NOMO-1 treated with DMSO at 0.1 percent for 48 hours (cell line): ENCODE measurements around the gene NR6A1.

Experiments used
- DNase-seq: peaks from one replicate; lab custom pipeline; 2025; ENCODE audit not compliant: unreplicated experiment; lab: John Stamatoyannopoulos, UW

The NR6A1 gene

DNA sequence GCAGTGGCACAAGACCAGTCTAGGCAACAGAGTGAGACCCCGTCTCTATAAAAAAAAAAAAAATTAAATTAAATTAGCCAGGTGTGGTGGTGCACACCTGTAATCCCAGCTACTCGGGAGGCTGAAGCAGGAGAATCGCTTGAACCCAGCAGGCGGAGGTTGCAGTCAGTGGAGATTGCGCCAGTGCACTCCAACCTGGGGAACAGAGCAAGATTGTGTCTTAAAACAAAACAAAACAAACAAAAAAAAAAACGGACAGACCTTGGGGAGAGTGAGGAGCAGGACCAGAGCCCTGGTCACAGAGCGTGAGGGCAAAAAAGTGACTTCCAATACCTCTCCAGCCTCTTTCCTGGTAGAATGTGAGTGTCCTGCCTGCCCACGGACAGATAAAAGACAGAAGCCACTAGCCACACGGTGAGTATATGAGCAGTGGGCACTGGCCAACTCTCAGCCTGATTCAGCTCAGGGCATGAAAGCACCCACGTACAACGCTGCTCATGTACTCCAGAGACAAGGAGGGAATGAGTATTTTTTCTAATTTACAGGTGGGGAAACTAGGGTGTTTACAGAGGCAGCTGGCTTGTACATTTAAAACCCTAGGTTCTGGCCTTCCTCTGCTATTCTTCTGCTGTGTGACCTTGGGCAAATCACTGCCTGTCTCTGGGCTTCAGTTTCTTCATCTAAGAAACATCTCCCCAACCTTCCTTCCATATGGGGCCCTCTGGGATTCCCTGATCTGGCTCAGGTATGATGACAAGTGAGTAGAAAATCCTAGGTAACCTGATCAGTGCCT, 7.7 kb upstream of the NR6A1 start:
- DNase-seq, result no peak

DNA sequence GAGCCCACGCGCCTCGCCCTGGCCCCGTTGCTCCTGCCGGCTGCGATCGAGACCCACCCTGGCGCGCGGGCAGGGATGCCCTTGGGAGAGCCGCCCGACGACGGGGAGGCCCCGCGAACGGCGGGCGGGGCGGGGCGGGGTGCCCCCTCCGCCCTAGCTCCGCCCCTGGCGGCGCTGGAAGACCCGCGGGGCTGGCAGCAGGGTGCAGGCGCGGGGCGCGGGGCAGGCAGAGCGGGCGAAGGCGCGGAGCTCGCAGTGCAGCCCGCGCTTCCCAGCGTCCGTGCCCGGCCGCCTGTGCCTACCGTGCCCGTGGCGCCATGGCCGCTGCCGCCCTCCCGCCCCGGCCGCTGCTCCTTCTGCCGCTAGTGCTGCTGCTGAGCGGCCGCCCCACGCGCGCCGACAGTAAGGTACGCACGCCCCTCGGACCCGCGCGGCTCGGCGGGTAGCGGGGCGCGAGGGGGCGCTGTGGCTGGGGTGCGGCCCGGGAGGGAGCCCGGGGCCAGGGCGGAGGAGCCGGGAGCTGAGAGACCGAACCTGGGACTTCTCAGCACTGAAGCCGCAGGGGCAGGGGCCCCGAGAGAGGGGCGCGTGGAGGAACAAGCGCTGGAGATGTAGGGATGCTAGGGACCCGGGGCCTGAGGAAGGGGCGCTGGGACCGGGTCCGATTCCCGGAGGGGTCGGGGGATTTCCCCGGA, 6.0 kb upstream of the NR6A1 start, which contains the start of gene OLFML2A:
Gene OLFML2A, plus strand, starts transcription at position 180 of the 695 bp plus-strand sequence. Its CDS starts 138 bp downstream, at position 318.
- peak; percentile 44 for DNase-seq

DNA sequence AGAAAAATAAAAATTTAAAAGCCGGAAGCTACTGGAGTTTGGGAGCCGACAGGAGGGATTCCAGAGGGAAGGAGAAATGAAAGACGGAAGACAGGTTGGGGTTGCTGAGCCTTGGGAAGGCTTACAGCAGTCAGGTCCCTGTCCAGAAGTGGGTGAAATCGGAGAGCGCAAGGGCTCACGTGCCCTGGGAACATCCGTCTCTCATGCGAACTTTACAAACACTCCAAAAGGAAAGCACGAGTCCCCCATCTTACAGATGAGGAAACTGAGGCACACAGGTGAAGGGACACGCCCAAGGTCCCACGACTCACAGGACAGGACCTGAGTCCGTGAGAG, 5.5 kb upstream of the NR6A1 start:
- no peak for DNase-seq

DNA sequence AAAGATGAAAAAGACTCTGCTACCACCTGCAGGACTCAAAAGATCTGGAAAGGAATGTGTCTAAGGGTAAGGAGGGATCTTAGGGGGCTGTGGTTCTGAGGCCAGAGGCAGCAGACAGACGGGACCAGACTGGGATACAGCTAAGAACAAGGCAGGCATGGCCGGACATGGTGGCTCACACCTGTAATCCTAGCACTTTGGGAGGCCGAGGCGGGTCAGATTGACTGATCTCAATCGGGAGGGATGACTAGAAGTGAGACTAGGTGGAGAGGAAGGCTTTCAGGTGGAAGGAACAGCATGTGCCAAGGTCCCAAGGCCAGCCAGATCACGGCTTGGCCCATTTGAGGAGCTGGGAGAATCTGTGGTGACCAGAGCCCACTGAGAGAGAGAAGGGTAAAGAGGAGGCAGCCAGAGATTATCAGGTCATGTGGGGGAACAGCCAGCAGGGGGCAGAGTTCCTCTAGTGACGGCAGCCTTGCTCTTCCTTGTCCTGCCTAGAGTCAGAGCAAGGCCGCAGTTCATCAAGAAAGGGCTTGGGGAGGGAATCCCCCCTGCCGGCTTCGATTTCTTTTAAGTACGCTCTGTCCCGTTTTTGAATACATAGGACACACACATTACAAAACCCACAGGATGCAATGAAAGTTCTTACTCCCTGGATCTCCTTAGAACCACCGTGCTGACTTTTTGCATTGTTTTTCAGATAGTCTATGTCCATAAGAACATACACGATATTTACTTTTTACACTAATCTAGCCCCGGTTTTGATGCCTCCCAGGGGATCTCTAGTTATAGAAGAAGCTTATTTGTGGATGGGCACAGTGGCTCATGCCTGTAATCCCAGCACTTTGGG, 3.2 kb upstream of the NR6A1 start:
- DNase-seq, result peak; percentile 73

DNA sequence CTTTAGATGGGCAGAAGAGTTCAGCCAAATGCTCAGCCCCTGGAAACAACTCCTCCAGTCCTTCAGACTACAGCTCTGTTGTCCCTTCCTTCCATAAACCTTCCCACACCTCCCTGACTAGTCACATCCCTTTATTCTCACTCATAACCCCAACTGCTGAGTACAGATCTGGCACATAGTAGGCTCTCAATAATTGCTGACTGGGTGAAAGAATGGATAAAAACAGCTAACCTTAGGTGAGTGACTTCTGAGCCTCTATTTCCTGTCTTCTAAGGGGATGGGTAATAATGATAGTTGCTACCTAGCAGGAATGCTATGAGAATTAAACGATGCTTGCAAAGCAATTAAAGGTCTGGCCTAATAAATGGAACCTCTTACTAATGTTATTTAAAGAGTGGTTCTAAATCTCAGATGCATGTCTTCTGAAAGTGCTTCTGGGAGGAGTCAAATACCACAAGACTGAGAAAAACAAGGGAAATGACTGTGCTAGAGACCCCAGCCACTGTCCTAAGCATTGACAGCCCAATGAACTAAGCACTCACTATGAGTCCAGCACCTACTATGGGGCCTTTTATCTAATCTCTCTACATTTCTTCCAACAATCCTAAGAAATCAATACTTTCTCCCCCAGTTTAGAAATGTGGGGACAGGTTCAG, 2.5 kb upstream of the NR6A1 start:
- no peak for DNase-seq

DNA sequence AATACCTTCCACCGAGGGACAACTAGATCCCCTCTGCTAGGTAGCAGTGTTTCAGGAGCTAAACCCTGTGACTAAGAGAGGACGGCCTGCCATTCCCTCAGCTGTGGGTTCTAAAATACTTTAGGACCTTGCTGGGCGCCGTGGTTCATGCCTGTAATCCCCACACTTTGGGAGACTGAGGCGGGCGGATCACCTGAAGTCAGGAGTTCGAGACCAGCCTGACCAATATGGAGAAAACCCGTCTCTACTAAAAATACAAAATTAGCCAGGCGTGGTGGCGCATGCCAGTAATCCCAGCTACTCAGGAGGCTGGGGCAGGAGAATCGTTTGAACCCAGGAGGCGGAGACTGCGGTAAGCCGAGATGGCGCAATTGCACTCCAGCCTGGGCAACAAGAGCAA, 1.8 kb upstream of the NR6A1 start:
- peak; percentile 28 for DNase-seq

DNA sequence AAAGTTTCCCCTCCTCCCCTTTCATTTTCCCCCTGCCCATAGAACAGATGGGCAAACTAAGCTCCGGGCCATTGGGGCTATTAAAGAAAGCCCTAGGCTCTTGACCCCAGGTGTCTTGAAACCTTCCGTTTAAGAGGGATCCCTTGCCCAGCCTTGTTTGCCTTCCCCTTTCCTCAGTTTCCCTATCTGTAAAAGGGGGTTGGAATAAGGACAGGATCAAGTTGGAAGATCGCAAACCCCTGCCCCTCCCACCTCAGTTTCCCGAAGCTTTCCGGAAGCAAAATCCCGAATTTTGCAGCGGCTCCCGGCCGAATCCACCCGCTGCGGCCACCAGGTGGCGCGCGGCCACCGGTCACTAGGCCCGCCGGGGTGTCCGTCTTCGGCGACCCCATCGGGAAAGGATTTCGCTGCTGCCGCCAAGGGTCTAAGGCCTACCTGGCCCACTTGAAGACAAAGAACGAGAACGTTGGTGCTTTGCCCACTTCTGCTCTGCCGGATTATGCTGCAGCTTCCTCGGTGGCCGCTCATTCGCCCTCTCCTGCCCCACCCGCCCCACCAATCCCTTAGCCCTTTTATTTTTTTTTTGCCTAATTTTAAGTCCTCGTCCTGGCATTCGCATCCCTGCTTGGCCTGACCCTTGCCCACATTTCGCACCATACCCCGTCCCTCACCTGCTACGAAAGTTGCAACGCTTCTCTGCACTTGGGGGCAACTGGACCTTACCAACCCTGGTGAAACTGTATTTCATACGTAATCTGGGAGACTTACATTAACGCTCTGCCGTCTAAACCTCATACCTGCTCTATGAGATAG, 962 bp upstream of the NR6A1 start:
- peak; percentile 32 for DNase-seq

DNA sequence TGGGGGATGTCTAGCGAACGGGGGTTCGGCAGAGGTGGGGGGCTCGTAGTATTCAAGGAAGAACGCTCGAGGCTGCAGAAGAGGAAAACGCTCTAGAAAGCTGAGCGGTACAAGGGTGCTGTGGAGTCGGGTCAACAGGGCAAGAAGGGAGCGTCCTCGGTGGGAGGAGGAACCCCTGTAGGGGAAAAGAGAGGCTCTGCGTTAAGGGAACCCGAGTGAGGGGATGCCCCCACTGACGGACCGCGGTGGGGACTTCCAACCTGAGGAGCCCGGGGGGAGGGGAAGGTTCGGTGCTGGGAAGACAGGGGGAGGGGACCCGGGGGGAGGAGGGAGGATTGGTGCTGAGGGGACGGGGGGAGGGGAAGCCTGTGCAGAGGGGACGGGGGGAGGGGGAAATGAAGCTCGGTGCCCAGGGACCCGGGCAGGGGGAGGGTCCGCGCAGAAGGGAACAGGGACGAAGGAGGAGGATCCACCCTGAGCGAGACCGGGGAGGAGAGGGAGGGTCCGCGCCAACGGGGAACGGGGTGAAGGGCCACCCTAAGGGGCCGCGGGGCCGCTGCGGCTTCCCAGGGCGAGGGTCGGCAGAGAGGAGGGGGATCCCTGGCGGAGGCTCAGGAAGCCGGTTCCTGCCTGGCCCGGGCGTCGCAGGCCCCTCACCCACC, 621 bp downstream of the NR6A1 start:
- no peak for DNase-seq

DNA sequence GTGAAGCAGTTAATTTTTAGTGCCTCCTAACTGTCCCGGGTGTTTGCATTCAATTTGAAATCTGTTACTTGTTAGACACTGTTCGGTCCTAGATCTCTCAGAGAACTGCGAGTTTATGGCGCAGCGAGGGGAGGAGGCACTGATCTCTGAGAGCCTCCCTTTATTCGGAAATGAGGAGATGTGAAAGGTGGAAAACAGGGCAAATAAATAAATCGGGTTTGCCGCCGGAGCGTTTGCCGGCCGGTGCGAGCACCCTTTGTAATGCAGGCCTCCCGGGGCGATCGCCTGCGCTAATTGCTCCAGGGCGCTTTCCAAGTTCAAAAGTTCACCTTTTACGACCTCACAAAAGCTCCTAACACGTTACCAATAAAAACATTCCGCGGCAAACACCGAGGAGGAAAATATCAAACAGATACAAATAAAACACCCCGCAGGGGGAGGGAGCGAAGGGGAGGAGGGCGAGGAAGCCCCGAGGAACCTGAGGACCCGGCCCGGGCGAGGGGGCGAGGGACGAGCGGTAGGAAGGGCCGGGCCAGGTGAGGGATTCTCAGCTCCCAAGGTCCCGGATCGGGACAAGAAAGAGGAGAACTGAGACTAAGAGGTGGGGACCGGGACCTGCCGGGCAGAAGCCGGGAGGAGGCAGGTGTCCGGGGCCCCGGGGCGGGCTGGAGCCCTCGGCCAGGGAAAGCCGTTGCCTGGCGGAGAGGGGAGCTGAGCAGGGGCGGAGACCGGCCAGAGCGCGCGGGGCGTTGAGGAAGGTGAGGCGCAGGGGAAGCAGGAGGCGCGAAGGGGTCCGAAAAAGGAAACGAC, 1.4 kb downstream of the NR6A1 start:
- DNase-seq, result peak; percentile 21

DNA sequence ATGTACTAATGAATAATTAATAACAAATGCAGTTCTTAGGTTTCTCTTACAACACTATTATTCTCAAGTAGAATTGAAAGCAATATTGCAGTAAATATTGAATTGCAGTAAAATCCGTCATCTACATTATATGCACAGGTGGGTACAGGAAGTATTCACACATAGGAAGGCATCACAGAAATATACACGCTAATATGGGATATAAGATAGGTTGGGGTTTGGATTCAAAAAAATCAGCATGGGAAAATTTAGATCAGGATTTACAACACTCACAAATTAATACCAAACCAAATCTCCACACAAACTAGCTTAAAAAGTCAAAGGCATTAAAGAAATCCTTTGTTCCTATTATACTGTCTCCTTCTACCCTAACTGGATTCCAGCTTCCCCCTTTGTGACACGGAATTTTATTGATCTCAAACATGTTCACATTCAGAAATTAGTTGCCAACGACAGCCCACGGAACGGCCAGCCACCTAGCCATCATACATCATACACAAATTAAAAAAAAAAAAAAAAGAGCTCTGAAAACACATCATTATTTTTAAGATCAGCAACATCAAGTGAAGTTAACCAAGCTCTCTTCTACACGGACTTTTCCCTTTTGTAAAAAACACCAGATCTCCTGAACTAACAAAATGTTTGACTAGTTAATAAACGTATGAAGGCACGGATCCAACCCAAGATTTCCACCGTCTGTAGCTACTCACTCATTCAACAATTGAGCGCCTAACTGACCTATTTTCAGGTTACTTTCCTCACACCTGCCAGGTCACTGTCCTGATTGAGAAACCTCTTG, 2.2 kb downstream of the NR6A1 start:
- no peak for DNase-seq

DNA sequence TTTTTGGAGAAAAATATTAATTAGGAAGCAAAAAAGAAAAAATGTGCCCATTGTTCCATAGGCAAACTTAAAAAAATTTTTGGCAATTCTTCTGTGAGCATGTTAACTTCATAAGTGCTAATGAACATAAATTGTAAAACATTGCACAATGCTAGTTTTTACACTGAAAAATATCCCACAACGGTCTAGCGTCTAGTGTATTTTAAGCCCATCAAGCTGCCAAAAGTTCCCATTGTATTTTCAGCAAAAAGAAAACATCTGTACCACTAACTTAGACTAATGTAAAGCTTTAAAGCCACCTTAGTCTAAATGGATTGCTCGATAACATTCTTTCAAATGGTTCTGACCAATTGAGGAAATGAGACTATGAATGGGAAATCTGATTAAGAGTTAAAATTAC, 2.8 kb downstream of the NR6A1 start:
- DNase-seq, result no peak

DNA sequence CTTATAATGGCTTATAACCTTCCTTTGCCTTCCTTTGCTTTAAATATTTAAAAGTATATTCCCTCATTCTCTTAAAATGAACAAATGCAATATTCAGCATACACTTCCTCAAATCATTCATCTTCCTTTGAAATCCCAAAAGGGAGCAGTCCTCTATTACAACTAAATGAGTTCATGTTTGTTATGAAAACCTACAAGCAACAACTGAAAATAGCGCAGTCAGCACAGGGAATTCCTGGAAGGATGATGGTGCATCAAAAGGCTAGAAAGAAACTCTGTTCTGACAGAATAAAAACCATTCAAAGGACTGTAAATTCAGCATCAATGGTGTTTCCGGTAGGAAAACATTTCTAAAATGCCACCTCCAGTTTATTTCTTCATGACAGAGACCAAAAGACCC, 3.3 kb downstream of the NR6A1 start:
- no peak for DNase-seq

DNA sequence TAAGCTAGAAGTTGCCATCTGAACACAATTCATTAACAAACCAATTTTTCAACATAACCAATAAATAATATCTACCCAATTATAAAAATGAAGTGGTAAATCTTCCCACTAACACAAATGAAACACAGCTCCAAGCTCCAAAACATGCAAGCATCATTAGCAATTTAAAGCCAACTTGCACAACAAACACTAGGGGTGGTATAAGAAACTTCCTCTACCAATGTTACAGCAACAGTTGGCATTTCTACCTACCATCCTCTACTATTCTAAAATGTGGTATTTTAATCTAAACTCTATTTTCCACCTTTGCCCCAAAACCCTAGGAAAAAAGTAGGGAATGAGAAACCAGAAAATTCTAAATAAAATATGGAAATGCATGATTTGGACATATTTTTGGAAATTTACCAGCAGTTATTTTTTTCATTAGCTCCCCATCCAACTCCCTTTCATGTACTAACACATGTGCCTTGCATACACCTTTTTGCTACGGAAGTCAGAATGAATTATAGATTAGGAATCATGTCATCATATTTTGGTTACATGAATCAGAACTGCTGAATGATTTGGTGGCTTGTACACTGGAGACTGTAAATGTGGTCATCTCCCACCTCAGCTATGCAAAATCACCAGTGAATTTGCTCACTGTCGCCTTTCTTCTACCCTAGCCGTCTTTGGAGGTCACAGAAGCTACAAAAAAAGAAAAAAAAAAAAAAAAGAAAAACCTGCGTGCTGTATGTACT, 4.1 kb downstream of the NR6A1 start:
- DNase-seq, result peak; percentile 51

DNA sequence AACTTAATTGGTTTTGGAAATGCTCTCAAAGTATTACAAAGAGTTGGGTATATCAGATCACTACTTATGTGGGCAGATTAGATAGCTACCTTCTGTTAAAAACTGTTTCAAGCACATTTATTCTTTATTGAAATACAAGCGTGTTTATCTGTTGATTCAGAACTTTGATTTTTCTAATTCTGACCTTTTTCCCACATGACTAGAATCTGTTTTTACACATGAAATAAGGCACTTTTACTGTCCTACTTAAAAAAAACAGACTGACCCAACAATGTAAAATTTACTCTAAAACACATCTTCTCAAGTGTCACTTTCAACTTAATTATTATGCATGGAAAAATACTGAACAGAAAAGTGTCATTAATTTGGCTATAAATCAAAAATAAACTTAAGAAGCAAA, 4.8 kb downstream of the NR6A1 start:
- no peak for DNase-seq

DNA sequence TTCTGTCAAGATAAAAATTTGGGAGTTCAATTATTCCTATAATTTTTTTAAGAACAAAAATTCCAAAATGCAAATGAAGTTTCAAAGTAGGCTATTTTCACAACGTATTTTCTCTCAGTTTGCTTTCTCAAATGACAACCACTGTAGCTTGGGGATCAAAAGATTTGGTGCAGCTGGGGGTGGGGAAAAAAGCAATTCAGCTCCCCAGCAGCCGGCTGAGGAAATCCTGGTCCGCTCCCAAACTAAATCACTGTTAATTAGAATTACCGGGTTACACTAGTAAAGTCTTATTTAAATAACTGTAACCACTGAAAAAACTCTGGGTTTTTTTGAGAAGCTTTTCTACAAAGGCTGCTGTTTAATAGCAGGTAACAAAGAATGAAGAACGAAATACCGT, 5.7 kb downstream of the NR6A1 start:
- no peak for DNase-seq

DNA sequence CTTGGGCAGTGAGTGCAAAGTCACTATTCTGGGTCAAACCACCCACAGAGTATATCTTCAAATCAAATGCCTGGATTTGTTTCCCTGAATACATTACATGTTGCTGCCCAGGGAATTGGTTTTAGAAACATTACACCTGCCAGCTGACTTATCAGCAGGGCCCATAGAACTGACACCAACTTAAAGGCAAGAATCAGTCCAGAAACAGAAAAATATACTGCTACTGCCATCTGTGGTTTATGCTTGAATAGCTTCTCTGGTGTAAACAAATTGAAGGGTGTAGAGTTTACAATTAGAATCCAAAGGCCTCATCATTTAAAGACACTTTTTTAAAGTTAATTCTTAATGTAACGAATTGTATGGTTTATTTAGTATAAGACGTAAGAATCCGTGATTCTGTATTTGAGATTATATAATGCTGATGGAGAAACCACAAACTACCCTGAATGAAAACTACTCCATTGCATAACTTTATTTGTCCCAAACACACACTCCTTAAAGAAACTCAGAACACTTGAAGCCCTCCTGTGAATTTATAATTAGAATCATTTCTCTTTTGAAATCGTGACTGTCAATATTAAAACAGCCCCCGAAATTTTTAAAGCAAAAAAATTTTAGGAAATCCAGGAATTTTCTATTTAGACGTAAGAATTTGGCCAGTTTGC, 6.2 kb downstream of the NR6A1 start:
- DNase-seq, result peak; percentile 41

DNA sequence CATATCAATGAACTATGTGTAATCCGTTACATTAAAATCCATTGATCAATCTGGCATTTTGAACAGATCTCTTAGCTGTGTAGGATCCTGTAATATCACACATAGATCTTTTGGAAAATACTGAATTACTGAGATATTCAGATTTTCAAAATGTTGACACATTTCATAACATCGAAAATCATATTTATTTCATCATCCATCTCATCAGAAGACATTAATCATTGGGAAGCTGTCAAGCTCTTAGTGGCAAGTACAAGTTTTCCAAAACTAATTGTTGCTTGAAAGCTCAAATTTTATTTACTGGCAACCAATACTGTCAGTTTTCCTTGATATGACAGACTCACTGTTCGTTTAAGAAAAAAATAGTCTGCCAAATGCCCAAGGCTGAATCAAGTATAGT, 8.5 kb downstream of the NR6A1 start:
- DNase-seq, result no peak
